Fibroblast of villous mesenchyme (primary cell): ENCODE results near the gene HEXB. TPM values are rescaled to one million over a fixed set of nuclear protein-coding genes. Genes with fewer than 3 reads are reported as not detected.

Source experiments
- DNase-seq: peaks from one replicate; pipeline ENCODE4 v3.0.0-alpha.2; 2010; ENCODE audit warnings: low read depth
- H3K4me3 ChIP-seq: 2 replicates; pipeline ENCODE4 v1.5.1; 2011; ENCODE audit warnings: low read depth, mild to moderate bottlenecking, low read length
- total RNA-seq: library from RNA; depleted of rRNA; stranded (reverse); fragments of >200 nt; gene quantifications from 2 replicates; pipeline ENCODE4 v1.2.3, GENCODE V29; 2012
- TF ChIP-seq, protein P1 (sequence below): IDR thresholded peaks from 2 replicates; pipeline ENCODE4 v1.5.1; 2012; ENCODE audit warnings: low read depth, mild to moderate bottlenecking, low read length; ENCODE audit not compliant: insufficient read depth

HEXB gene
- total RNA-seq, 1 donor, result 187 TPM

DNA sequence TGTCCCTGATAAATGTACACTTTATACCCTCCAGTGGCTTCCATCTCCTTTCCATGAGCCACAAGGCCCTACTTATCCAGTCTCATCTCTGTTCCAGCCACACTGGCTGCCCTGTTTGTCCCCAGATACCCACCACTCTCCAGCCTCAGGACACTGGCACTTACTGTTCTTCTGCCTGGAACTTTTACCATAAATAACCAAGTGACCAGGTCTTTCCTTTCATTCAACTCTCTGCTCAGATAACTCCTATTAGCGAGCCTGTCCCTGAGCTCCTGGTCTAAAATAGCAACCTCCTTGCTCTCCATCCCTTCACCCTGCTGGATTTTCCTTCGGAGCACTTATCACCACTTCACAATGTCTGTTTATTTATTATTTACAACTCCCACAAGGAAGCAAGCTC, 27.9 kb upstream of the HEXB start:
- H3K4me3 ChIP-seq, result no peak overlapping the region
- TF ChIP-seq, protein P1, sequence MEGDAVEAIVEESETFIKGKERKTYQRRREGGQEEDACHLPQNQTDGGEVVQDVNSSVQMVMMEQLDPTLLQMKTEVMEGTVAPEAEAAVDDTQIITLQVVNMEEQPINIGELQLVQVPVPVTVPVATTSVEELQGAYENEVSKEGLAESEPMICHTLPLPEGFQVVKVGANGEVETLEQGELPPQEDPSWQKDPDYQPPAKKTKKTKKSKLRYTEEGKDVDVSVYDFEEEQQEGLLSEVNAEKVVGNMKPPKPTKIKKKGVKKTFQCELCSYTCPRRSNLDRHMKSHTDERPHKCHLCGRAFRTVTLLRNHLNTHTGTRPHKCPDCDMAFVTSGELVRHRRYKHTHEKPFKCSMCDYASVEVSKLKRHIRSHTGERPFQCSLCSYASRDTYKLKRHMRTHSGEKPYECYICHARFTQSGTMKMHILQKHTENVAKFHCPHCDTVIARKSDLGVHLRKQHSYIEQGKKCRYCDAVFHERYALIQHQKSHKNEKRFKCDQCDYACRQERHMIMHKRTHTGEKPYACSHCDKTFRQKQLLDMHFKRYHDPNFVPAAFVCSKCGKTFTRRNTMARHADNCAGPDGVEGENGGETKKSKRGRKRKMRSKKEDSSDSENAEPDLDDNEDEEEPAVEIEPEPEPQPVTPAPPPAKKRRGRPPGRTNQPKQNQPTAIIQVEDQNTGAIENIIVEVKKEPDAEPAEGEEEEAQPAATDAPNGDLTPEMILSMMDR, result no peak
- DNase-seq, result no peak

DNA sequence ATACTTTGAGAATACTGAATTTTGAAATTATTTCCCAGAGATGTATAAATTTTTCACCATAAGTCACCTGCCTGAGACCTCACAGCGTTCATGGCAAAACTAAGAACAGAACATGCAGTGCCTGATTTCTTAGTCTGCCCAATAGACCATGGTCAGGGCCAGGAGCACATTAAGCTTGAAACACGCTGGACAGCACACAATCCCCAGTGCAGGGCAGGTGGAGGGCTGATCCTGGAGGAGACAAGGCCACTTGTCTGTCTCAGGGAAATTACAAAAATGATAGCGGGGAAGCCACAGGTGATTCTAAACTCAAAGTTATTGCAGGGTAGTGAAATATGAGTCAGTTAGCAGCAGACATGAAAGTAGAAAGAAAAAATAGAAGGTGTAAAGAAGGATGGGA, 25.9 kb upstream of the HEXB start:
- no peak overlapping the region for H3K4me3 ChIP-seq
- DNase-seq, result no peak
- TF ChIP-seq, protein P1, result no peak

DNA sequence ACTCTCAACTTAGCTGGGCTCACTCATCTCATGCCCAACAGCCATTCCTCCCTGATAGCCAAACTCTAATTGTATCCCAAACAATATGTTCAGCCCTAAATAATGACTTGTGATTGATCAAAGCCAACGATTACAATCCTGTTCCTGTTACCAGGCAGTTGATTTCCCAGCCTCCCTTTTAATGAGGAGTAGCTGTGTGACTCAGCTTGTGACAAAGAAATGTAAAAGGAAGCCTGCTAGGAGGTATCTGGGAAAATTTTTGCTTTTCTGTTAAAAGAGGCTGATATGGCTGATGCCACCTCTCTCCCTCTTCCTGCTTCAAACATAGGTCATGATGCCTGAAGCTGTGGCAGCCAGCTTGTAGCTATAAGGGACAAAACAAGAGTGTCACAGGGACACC, 24.9 kb upstream of the HEXB start:
- TF ChIP-seq, protein P1, result no peak
- DNase-seq, result no peak
- no peak overlapping the region for H3K4me3 ChIP-seq

DNA sequence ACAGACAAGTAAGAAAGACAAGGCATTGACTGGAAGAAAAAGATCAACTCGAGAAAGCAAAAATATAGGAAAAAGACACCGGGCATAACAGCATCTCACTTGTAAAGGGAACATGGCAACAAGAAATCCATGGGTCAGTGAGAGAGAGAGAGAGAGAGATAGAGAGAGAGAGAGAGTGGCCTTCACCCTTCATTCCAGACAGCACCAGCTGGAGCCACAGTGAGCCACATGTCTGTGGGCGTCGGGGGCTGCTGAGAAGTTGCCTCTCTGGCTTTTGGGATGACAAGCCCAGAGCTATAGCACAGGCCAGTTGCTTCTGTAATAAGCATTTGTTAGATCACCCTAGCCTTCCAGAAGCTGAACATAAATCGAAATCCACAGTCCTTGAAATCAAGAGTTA, 24.2 kb upstream of the HEXB start:
- no peak overlapping the region for H3K4me3 ChIP-seq
- TF ChIP-seq, protein P1, result no peak
- no peak for DNase-seq

DNA sequence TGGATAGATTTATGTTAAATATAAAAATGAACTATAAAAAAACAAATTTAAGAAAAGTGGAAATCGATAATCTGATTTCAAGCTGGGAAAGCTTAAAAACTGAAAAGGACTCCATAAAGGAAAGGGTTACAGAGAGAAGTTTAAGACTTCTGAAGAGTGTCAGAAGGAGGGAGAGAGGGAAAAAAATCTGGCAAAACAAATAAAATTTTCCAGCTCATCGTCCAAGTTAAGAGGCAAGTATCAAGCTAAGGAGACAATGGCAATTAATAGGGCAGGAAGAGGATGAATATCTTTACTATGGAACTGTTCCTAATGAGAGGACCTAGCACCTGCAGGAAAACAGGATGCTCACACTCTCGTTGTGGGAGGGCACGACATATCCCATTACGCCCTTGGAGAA, 20.5 kb upstream of the HEXB start:
- DNase-seq, result no peak
- no peak overlapping the region for H3K4me3 ChIP-seq
- TF ChIP-seq, protein P1, result no peak

DNA sequence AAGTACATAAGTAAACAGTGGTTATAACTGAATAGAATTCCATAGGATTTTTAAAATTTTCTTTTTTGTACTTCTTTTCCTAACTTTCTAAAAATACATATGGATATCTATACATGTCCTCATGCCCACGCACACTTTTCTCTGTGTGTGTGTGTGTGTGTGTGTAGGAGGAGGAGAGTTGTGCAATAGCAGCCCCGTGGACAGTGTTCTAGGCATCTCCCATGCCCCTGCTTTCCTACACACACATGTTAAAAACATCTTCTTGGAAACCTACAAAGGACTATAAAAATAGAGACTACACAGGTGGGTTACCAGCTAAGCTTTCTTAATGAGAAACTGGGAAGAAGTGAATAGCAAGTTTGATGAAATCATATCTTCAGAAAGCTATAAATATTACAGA, 19.8 kb upstream of the HEXB start:
- TF ChIP-seq, protein P1, result no peak
- no peak overlapping the region for H3K4me3 ChIP-seq
- peak; percentile 30 for DNase-seq

DNA sequence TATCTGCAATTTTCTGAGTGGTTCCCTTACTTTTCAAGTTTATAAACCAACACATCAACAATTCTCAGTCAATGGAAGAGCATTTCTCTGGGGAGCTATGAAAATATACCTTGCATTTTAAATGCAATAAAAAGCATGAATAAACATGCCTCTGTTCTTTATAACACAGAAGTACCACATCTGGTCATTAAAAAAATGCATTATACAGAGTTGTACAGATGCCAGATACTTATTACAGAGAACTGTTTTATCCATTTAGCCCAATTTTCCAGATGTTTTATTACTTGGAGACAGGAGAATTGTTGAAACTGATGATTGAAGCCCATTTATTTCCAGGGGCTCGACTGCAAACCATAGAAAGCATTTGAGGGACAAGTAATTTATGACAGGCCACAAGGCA, 19.2 kb upstream of the HEXB start:
- DNase-seq, result no peak
- H3K4me3 ChIP-seq, result no peak overlapping the region
- TF ChIP-seq, protein P1, result no peak
